NCI-H446 treated with DMSO at 0.1 percent for 48 hours (cell line): ENCODE data around the gene KRTAP10-5.
"Not testable (repeated sequence)": the region's sequence is repeated elsewhere in the genome, so short reads cannot be mapped to it uniquely, and the experiment has no call there.

Experiments used
- DNase-seq: peaks from one replicate; lab custom pipeline; 2025; lab: John Stamatoyannopoulos, UW

KRTAP10-5 gene, protein sequence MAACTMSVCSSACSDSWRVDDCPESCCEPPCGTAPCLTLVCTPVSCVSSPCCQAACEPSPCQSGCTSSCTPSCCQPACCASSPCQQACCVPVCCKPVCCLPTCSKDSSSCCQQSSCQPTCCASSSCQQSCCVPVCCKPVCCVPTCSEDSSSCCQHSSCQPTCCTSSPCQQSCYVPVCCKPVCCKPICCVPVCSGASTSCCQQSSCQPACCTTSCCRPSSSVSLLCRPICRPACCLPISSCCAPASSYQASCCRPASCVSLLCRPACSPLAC

DNA sequence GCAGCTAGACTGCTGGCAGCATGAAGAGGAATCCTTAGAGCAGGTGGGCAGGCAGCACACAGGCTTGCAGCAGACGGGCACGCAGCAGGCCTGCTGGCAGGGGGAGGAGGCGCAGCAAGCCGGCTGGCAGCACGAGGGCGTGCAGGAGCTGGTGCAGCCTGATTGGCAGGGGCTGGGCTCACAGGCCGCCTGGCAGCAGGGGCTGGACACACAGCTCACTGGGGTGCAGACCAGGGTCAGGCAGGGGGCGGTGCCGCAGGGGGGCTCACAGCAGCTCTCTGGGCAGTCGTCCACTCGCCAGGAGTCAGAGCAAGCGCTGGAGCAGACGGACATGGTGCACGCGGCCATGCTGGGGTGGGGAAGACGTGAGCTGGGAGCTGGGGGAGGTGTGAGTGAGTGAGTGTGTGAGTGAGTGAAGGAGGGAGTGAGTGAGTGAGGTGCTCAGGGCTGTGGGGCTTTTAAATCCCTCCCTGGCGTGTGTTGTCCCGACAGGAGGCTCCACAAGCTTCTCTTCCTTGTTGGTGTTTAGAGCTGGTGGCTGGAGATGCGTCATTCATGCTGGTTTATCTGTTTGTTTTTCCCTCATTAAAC, at the start of gene KRTAP10-5:
TSS of gene KRTAP10-5 (minus strand) at position 374 of the 591 bp plus-strand sequence. CDS start at position 348, 26 bp downstream.
- not testable (repeated sequence) for DNase-seq

DNA sequence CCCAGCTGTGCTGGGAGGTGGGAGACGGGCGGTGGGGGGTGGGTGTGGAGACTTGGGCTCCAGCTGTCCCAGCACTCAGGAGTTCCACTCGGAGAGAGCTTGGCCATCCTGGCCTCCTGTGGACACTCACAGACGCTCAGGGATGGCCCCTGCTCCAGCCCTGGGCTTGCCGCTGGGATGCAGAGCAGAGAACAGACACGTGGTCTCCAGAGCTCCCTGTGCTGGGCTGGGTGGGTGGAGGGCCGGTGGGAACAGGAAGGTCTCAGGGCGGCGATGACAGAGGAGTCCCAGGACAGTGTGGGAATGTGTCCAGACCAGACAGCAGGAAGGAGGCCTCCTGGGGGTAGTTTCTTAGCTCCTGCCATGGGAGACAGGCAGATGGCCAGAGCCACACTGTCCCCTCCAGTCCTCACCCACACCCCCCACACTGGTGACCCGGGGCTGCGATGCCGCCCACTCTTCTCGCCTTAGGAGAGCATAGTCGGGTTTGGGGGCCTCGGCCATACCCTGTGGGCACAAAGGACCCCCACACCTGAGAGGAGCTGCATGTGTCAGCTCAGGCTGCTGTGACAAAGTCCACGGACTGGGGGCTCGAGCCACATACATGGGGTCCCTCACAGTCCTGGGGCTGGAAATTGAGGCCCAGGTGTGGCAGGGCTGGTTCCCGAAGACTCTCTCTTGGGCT, 48.4 kb upstream of the KRTAP10-5 start:
- DNase-seq = no peak

DNA sequence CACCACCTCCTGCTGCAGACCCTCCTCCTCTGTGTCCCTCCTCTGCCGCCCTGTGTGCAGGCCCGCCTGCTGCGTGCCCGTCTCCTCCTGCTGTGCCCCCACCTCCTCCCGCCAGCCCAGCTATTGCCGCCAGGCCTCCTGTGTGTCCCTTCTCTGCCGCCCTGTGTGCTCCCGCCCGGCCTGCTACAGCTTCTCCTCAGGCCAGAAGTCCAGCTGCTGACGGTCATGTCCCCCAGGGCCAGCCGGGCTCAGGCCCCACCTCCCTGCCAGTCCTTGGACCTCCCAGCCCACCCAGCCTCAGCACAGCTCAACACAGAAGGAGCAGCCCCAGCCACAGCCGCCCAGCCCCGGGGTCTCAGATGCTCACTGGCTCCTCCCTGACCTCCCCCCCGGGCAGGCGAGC, 47.4 kb upstream of the KRTAP10-5 start:
- DNase-seq = not testable (repeated sequence)

DNA sequence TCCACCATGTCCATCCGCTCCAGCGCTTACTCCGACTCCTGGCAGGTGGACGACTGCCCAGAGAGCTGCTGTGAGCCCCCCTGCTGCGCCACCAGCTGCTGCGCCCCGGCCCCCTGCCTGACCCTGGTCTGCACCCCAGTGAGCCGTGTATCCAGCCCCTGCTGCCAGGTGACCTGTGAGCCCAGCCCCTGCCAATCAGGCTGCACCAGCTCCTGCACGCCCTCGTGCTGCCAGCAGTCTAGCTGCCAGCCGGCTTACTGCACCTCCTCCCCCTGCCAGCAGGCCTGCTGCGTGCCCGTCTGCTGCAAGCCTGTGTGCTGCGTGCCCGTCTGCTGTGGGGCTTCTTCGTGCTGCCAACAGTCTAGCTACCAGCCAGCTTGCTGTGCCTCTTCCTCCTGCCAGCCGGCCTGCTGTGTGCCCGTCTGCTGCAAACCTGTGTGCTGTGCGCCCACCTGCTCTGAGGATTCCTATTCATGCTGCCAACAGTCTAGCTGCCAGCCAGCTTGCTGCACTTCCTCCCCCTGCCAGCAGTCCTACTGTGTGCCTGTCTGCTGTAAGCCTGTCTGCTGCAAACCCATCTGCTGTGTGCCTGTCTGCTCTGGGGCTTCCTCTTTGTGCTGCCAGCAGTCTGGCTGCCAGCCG, 46.9 kb upstream of the KRTAP10-5 start:
- not testable (repeated sequence) for DNase-seq

DNA sequence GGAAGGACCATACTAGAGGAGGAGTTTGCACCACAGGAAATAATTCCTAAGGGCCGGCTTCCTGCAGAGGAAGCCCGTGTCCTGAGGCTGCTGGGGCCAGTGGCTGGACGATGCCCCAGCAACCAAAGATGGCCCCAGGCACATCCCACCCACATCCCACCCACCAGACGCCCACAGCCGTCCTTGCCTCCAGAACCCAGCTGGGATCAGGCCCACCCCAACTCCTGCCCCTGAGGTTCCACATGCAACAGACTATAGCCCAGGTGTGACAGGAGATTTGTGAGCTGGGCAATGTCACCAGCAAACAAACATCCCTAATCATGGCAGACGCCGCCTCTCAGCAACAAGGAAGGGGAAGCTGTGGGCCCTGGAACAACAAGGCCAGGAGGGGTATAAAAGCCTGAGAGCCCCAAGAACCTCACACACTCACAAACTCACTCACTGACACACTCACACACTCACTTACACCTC, 46.3 kb upstream of the KRTAP10-5 start, which contains the start of gene KRTAP10-9:
TSS of gene KRTAP10-9 (plus strand) at position 421 of the 471 bp plus-strand sequence. CDS start 79 bp downstream, outside the sequence.
- DNase-seq = no peak

DNA sequence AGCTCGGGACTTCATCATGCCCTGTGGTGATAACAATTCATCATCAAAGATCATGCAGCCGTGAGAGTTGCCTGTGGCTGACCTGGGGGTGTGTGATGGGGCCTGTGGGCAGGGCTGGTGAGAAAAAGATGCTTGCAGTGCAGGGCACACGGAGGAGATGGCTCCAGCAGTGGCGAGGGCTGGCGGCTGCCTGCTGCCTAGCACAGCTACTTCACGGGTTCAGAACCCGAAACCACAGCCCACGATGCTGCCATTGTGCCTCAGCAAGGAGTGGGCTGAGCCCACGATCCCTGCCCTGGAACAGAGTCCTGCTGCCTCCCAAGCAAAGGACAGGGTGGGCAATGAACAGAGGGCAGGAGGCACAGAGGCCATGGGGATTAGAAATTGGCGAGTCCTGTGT, 45.9 kb upstream of the KRTAP10-5 start:
- DNase-seq = no peak

DNA sequence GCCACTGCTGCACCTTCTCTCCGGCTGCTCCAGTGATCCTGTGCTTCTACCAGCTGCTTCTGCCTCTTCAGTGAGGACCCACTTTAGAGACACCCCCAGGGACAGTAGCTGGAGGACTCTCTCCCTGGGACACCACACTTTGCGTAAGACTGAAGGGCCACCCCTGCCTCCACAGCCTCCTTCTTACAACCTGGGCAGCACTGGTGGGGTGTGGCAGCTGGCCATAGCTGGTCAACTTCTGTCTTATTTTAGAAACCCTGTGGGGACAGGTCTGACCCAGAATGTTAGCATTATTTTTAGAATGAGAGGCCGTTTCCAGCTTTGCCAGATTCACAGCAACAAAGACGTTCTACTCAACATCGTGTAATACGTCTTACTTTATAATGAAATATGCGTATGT, 45.4 kb upstream of the KRTAP10-5 start:
- DNase-seq = no peak

DNA sequence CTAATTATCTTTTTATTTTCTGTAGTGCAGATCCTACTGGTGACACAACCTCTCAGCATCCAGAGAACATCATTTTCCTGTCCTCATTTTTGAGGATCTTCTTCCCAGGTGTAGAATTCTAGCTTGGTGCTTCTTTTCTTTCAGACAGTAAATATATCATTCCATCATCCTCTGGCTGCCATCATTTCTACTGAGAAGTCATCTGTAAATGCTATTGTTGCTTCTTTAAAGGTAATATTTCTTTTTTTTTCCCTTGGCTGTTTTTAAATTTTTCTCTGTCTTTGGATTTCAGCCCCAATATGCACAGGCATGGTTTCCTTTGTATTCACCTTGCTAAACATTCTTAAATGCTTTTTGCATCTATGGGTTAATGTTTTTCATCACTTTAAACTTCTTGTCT, 43.2 kb upstream of the KRTAP10-5 start:
- no peak for DNase-seq

DNA sequence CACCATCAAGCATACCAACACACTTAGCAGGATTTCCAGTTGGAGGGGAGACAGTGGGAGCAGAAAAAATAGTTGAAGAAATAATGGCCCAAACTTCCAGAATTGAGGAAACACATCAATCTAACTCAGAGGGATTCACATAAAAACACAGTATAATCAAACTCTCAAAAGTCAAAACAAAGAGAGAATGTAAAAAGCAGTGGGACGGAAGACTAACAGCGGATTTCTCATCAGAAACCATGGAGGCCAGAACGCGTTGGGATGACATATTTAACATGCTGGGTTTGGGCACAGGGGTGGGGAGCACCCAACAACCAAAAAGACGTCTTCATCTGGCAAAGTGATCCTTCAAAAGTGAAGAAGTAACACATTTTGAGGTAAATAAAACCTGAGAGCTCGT, 39.5 kb upstream of the KRTAP10-5 start:
- no peak for DNase-seq

DNA sequence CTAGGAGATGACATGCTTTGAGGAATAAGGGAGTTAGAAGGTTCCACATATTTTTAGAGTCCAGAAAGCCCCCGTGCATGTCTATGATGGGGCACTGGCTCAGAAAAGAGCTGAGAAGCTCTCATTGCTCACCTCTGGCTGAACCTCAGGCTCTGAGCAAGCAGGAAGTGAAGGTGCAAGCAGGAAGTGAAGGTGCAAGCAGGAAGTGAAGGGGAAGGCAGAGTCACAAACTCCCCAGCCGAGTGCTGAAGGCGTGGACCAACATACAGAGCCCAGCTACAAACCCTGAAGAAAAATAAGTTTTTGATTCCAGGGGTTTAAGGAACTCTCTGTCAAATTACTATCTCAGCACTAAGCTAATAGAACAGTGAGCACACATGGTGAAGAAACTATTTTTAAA, 38.5 kb upstream of the KRTAP10-5 start:
- DNase-seq = no peak

DNA sequence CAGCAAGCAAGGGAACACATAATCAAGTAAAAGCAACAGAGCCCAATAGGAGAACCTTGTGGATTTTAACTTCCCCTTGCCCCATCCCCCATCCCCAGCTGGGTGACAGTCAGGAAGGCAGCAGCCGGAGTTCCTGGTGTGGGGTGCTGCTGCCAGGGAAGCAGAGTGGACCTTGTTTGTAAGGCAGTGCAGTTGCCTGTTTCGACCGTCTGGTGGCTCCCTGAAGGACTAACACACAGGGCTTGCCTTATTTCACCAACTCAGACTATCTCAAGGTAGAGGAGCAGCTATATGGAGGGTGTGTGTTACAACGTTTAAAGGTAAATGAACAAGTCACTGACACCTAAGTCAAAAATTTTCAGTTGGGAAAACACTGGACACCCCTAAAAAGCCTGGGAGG, 38.1 kb upstream of the KRTAP10-5 start:
- no peak for DNase-seq

DNA sequence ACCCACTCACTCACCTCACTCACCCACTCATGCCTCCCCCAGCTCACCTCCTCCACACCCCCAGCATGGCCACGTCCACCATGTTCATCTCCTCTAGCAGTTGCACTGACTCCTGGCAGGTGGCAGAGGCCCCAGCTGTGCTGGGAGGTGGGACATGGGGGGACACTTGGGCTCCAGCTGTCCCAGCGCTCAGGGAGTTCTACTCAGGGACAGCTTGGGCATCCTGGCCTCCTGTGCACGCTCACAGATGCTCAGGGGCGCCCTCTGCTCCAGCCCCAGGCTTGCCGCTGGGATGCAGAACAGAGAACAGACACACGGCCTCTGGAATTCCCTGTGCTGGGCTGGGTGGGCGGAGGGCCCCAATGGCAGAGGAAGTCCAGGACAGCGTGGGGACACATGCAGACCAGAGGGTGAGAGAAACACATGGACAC, 36.7 kb upstream of the KRTAP10-5 start:
- DNase-seq = no peak

DNA sequence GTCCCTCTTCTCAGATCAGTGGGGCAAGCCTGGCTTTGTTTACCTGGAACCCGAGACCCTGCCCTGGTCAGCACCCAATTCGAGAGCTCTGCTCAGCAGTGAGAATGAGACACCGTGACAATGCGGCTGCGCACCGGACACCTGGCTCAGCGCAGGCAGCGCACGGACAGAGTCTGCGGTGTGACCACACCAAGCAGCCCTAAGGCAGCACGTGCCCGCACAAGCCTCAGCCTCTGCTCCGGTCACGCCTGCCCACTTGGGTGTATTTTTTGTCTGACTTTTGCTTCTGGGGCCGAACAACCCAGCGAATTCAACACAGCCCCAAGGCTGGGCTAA, 36.2 kb upstream of the KRTAP10-5 start:
- no peak for DNase-seq

DNA sequence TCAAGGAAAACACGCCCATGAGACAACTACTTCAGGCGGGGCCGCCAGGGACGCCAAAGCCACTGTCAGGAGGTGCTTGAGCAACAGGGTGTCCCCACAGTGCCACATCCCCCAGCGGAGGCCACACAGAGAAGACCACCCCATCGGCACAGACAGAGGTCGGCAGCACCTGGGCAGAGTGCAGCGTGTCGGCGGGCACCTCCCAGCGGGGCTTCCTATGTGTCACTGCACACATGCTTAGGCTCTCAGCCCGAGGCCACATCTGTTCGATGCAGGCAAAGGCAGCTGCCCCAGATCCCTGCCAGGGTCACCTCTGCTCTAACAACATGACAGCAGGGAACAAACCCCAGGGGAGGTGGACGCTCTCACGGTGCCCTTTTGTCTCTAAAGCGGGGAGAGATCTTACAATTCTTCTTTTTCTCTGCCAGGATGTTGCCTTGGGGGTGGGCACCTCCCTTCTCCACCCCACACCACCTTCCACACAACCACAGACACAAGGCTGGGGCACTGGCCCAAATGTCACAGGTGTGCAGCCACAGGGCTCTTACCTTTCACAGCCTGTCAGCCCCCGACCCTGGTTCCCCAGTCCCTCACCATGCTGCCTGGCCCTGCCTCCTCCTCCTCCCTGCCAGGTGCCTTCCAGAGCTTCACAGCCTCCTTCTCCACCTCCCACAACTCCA, 35.6 kb upstream of the KRTAP10-5 start:
- DNase-seq = no peak

DNA sequence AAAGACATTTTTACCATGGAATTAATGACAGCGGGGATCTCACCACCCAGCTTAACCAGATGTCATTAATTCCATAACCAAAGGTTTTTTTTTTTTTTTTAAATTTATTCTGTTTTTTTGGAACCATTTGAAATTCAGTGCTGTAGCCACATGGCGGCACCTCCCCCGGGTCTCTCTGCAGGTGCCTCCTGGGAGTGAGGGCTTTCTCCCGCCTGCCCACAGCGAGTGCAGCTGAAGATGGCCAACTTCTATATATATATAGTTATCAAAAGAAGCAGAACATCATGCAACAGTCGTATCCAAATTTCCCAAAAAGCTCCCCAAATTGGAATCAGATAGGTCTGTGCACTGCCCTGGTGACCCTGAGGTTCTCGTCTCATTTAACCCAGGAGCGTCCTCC, 35.1 kb upstream of the KRTAP10-5 start:
- DNase-seq = no peak

DNA sequence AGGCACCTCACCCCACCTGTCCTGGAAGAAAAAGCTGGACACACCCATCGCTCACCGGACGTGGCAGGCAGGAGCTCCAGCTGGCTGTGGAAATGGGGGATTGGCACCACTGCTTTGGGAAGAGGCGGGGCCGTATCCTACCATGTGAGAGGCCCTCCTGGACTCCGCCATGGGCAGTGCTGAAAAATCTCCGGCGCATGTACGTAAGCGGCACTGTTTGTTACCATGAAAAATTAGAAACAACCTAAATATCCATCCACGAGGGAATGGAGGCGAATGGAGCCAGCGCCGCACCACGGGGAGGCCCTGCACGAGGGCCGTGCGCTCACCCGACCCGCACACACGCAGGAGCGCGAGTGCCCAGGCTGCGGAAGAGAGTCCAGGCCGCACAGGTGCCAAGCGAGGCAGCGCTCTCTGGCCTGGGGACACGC, 34.6 kb upstream of the KRTAP10-5 start:
- no peak for DNase-seq

DNA sequence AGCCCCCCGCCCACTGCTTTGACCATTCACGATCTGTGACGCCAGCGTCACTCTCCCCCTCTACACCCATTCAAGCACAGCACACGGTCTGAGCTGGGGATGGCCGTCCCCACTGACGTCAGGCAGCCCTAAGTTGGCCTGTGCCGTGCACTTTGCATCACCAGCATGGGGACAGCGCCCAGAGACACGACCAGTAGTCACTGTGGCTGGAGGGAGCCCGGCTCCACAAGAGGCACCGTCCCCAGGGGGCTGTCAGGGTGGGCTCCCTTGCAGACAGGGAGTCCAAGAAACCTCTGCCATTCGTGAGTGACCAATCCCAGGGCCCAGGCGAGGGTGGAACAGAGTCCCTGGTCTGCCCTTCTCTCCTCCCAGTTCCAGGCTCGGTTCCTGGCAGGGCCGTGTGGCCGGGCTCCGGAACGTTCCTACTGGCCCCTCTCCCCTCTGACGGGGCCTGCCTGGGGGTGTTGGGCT, 33.8 kb upstream of the KRTAP10-5 start:
- DNase-seq = no peak

DNA sequence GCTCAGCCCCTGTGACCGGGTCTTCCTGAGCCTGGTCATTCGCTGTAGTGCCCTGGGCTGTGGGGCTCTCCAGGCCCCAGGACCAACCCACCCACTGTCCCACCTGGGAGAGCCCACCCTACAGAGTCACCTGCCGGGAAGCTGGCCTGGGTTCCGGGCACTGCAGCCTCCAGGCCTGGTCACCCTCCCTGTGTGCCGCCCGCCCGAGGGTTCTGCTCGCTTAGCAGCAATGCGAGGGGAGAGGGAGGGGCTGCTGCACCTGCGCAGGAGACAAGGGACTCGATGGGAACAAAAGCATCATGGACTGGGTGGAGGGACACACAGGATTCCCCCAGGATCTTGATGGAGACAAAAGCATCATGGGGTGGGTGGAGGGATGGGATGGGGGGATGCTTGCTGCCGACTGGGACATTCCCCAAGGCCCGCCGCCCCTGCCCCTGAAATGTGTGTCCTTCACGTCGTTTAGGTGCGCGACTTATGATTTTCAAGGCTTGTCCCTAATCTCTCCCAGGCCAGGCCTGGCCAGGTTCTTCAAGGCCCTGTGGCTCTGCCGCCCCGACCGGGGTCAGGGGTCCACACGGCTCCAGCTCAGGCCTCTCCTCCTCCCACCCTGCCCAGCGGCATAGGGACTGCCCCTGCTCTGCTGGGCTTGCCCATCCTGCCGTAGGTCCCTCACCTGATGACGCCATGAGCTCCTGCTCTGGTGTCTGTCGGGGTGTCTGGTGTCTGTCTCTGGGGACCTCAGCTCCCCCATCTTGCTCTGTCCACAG, 33.2 kb upstream of the KRTAP10-5 start:
- DNase-seq = no peak

DNA sequence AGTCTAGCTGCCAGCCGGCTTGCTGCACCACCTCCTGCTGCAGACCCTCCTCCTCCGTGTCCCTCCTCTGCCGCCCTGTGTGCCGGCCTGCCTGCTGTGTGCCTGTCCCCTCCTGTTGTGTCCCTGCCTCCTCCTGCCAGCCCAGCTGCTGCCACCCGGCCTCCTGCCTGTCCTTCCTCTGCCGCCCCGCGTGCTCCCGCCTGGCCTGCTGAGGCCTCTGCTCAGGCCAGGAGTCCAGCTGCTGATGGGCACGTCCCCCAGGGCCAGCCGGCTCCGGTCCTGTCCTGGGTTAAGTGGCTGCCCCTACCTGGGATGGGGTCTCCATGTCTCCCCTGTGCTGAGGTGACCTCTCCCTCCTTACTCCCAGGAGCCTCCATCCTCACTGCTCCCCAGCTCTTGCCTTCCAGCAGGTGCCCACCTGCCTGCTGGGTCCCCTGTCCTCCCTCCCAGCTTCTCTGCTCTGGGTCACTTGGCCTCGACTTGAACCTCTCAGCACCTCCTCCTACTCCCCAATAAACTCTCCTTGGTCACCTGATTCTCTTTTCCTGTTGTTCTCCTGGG, 32.3 kb upstream of the KRTAP10-5 start:
- no peak for DNase-seq

DNA sequence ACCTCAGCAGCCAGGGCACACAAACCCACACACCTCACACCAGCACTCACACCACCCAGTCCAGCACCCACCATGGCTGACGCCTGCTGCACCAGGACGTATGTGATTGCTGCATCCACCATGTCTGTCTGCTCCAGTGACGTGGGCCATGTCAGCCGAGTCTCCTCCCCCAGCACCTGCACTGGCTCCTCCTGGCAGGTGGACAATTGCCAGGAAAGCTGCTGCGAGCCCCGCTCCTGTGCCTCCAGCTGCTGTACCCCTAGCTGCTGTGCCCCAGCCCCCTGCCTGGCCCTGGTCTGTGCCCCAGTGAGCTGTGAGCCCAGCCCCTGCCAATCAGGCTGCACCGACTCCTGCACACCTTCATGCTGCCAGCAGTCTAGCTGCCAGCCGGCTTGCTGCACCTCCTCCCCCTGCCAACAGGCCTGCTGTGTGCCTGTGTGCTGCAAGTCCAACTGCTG, 31.7 kb upstream of the KRTAP10-5 start, which contains the start of gene KRTAP10-8:
TSS of gene KRTAP10-8 (plus strand) at position 51 of the 458 bp plus-strand sequence. CDS start at position 73, 22 bp downstream.
- DNase-seq = no peak
